SK-N-SH (cell line): ENCODE results near the gene MAGEF1. TPM values are rescaled to one million over a fixed set of nuclear protein-coding genes. Genes with fewer than 3 reads are reported as not detected.

ENCODE experiments used
- CTCF ChIA-PET: fragments of 300-600, 350-600 bp; formaldehyde crosslinking; extraction: SDS; loops from one replicate; lab custom pipeline; 2021; lab: Yijun Ruan, JAX
- POLR2A ChIA-PET: fragments of 350-600 bp; sonication (Branson Sonifier 250); formaldehyde crosslinking; extraction: SDS; loops from one replicate; lab custom pipeline; 2020; ENCODE audit warnings: antibody characterized with exemption, inconsistent platforms; lab: Yijun Ruan, JAX
- DNase-seq: peaks from one replicate; pipeline ENCODE4 v3.0.0; 2012
- H2AFZ ChIP-seq: fragments of 200-600 bp; sonication (generic); 2 replicates; pipeline ENCODE4 v1.8.1; 2016; ENCODE audit warnings: antibody characterized with exemption, mild to moderate bottlenecking, low read depth
- H3F3A ChIP-seq: fragments of 200-600 bp; sonication (generic); replicated peaks from 2 replicates; pipeline ENCODE3; 2016; ENCODE audit warnings: antibody characterized with exemption, mild to moderate bottlenecking; ENCODE audit not compliant: insufficient read depth
- H3K27ac ChIP-seq, 2 experiments: fragments of 200-500 bp in 1 of 2; fragments of 200-600 bp in 1 of 2; sonication (Bioruptor generic) in 1 of 2; sonication (generic), shearing (Covaris generic) in 1 of 2; 2 replicates each; pipeline versions ENCODE4 v1.5.1 to v1.6.1; 2014 to 2016; ENCODE audit warnings: low read depth in 2 of 2, inconsistent platforms in 1 of 2, low read length in 1 of 2, mild to moderate bottlenecking in 1 of 2, mixed read lengths in 1 of 2
- H3K27me3 ChIP-seq: fragments of 200-600 bp; sonication (generic), shearing (Covaris generic); 2 replicates; pipeline ENCODE4 v1.6.1; 2016; ENCODE audit warnings: mixed run types; ENCODE audit not compliant: insufficient read depth
- H3K36me3 ChIP-seq, 2 experiments: fragments of 200-500 bp in 1 of 2; fragments of 200-600 bp in 1 of 2; sonication (Bioruptor generic) in 1 of 2; sonication (generic) in 1 of 2; replicated peaks in 1 of 2; 2 replicates each; pipeline versions ENCODE3 to v1.5.1; 2014 to 2016; ENCODE audit warnings: low read length in 1 of 2, mild to moderate bottlenecking in 1 of 2; ENCODE audit not compliant: insufficient read depth in 2 of 2, control insufficient read depth in 1 of 2
- H3K4me1 ChIP-seq, 2 experiments: fragments of 200-500 bp in 1 of 2; fragments of 200-600 bp in 1 of 2; sonication (Bioruptor generic) in 1 of 2; sonication (generic), shearing (Covaris generic) in 1 of 2; 2 replicates each; pipeline versions ENCODE4 v1.5.1 to v1.6.1; 2014 to 2016; ENCODE audit warnings: low read depth in 1 of 2, low read length in 1 of 2, mixed run types in 1 of 2; ENCODE audit not compliant: insufficient read depth in 2 of 2, control insufficient read depth in 1 of 2
- H3K4me2 ChIP-seq: fragments of 200-600 bp; sonication (generic), shearing (Covaris generic); 2 replicates; pipeline ENCODE4 v1.6.1; 2017; ENCODE audit warnings: mixed run types
- H3K4me3 ChIP-seq, 2 experiments: fragments of 200-500 bp in 1 of 2; fragments of 200-600 bp in 1 of 2; sonication (Bioruptor generic) in 1 of 2; sonication (generic), shearing (Covaris generic) in 1 of 2; 2 replicates each; pipeline versions ENCODE4 v1.5.1 to v1.8.1; 2014 to 2016; ENCODE audit warnings: low read depth in 2 of 2, inconsistent platforms in 1 of 2, low read length in 1 of 2, mild to moderate bottlenecking in 1 of 2, mixed read lengths in 1 of 2, moderate library complexity in 1 of 2
- H3K79me2 ChIP-seq: fragments of 200-600 bp; sonication (generic); 2 replicates; pipeline ENCODE4 v1.8.1; 2017; ENCODE audit warnings: mild to moderate bottlenecking; ENCODE audit not compliant: insufficient read depth
- H3K9ac ChIP-seq: fragments of 200-600 bp; sonication (generic); 2 replicates; pipeline ENCODE4 v1.6.1; 2017; ENCODE audit warnings: mixed run types
- H3K9me2 ChIP-seq: fragments of 200-600 bp; sonication (generic); 2 replicates; pipeline ENCODE4 v1.6.1; 2017; ENCODE audit warnings: mixed run types
- H3K9me3 ChIP-seq: fragments of 200-600 bp; sonication (generic); 2 replicates; pipeline ENCODE4 v1.6.1; 2017; ENCODE audit warnings: mixed run types, mild to moderate bottlenecking, moderate library complexity
- H4K20me1 ChIP-seq: fragments of 200-600 bp; sonication (generic); 2 replicates; pipeline ENCODE4 v1.6.1; 2017; ENCODE audit warnings: mild to moderate bottlenecking, mixed run types; ENCODE audit not compliant: insufficient read depth
- EP300 ChIP-seq, 2 experiments: IDR thresholded peaks; 2 replicates each; pipeline versions ENCODE4 v1.4.0 to v1.6.1; 2012; ENCODE audit warnings: borderline replicate concordance in 1 of 2, low read depth in 1 of 2, low read length in 1 of 2
- FOSL2 ChIP-seq: IDR thresholded peaks from 2 replicates; pipeline ENCODE4 v1.4.0; 2012; ENCODE audit warnings: low read depth, mild to moderate bottlenecking, moderate library complexity, borderline replicate concordance
- FOXJ3 ChIP-seq: sonication (generic); formaldehyde crosslinking; IDR thresholded peaks from 2 replicates; pipeline ENCODE4 v1.5.1; 2020; ENCODE audit warnings: mild to moderate bottlenecking, missing genetic modification reagents
- GABPA ChIP-seq: IDR thresholded peaks from 2 replicates; pipeline ENCODE4 v1.4.0; 2012; ENCODE audit warnings: low read depth, mild to moderate bottlenecking
- MEF2A ChIP-seq: IDR thresholded peaks from 2 replicates; pipeline ENCODE4 v1.4.0; 2012; ENCODE audit warnings: low read depth, borderline replicate concordance
- MXI1 ChIP-seq: IDR thresholded peaks from 2 replicates; pipeline ENCODE4 v1.6.1; 2012; ENCODE audit warnings: mild to moderate bottlenecking, low read depth, low read length, improper control_type of control experiment
- NFIC ChIP-seq: IDR thresholded peaks from 2 replicates; pipeline ENCODE4 v1.4.0; 2012; ENCODE audit warnings: borderline replicate concordance
- NRF1 ChIP-seq: IDR thresholded peaks from 2 replicates; pipeline ENCODE4 v1.6.1; 2012; ENCODE audit warnings: low read depth, mild to moderate bottlenecking, low read length
- POLR2AphosphoS5 ChIP-seq: IDR thresholded peaks from 2 replicates; pipeline ENCODE4 v1.6.1; 2012; ENCODE audit warnings: low read depth, low read length
- RAD21 ChIP-seq: IDR thresholded peaks from 2 replicates; pipeline ENCODE4 v1.6.1; 2012; ENCODE audit warnings: mild to moderate bottlenecking, low read length
- RCOR1 ChIP-seq: fragments of 150-350 bp; IDR thresholded peaks from 2 replicates; pipeline ENCODE4 v1.6.1; 2017; ENCODE audit warnings: antibody characterized with exemption, low read length
- RXRA ChIP-seq: IDR thresholded peaks from 2 replicates; pipeline ENCODE4 v1.4.0; 2012; ENCODE audit warnings: low read depth, mild to moderate bottlenecking, borderline replicate concordance
- SIN3A ChIP-seq: IDR thresholded peaks from 2 replicates; pipeline ENCODE4 v1.6.1; 2012; ENCODE audit warnings: low read depth, mild to moderate bottlenecking, low read length, moderate library complexity, borderline replicate concordance
- SMC3 ChIP-seq: IDR thresholded peaks from 2 replicates; pipeline ENCODE4 v1.6.1; 2012; ENCODE audit warnings: low read depth, low read length, improper control_type of control experiment
- TCF12 ChIP-seq: IDR thresholded peaks from 2 replicates; pipeline ENCODE4 v1.4.0; 2012
- TEAD4 ChIP-seq: IDR thresholded peaks from 2 replicates; pipeline ENCODE4 v1.4.0; 2012; ENCODE audit warnings: mild to moderate bottlenecking, borderline replicate concordance; ENCODE audit not compliant: insufficient read depth
- YY1 ChIP-seq: IDR thresholded peaks from 2 replicates; pipeline ENCODE4 v1.4.0; 2012; ENCODE audit warnings: low read depth, mild to moderate bottlenecking
- WGBS: methylation state at CpG from one replicate; pipeline ENCODE4 v1.1.6; 2017; ENCODE audit warnings: low lambda C conversion rate; 5-methylcytosine and 5-hydroxymethylcytosine counted together
- polyA plus RNA-seq, 3 experiments: library from polyadenylated mRNA; depleted of rRNA; stranded (reverse); fragments of >200 nt; gene quantifications; 2 replicates each; pipeline ENCODE4 v1.2.3, GENCODE V29; 2012
- TF ChIP-seq, protein P1 (sequence below): fragments of 150-350 bp; IDR thresholded peaks from 2 replicates; pipeline ENCODE4 v1.6.1; 2016; ENCODE audit warnings: mild to moderate bottlenecking, low read depth, low read length
- TF ChIP-seq, protein P2 (sequence below): IDR thresholded peaks from 2 replicates; pipeline ENCODE4 v1.4.0; 2012; ENCODE audit warnings: low read depth, borderline replicate concordance
- TF ChIP-seq, protein P3 (sequence below): fragments of 150-350 bp; IDR thresholded peaks from 2 replicates; pipeline ENCODE4 v1.6.1; 2017; ENCODE audit warnings: antibody characterized with exemption, low read length, low read depth, borderline replicate concordance
- TF ChIP-seq, protein P4 (sequence below): IDR thresholded peaks from 2 replicates; pipeline ENCODE4 v1.4.0; 2012; ENCODE audit warnings: low read depth
- TF ChIP-seq, protein P5 (sequence below): IDR thresholded peaks from 2 replicates; pipeline ENCODE4 v1.6.1; 2012; ENCODE audit warnings: mild to moderate bottlenecking, low read depth, low read length, moderate library complexity

The MAGEF1 gene
- polyA plus RNA-seq, 1 of the 3 experiments (the other 2 are of a cell fraction), result 45.2 TPM

DNA sequence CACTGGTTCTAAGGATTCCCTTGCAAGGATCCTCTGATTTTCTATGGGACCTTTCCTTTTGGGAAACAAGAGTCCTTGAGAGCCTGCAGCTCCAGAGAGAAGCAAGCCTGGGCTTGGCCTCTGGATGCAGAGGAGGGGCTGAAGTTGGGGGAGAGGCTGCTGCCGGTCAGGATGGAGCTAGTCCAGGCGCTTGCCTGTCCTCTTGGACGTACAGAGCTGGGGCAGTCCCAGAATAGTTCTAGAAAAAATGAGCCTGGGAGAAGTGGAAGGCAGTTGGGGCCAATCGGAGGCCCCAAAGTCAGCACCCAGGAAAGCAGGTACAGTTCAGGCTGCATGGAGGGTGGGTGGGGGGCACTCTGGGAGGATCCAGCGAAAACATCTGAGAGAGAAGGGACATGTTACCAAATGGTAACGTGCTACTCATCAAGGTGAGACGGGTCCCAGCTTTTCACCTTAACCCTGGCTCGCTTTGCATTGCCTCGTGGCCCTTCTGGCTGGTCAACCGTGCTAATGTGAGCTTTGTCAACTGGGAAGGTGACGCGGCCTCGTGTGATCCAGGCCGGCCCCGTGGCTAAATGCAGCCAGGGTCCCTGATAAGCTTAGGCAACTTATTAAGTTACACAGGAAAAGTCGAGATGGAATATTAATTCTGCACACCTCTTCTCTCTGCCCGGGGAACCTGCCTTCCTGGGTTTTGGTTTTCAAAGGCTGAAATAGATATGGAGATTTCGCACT lies 38.7 kb upstream of the MAGEF1 start (continued):
- TF ChIP-seq, protein P1, sequence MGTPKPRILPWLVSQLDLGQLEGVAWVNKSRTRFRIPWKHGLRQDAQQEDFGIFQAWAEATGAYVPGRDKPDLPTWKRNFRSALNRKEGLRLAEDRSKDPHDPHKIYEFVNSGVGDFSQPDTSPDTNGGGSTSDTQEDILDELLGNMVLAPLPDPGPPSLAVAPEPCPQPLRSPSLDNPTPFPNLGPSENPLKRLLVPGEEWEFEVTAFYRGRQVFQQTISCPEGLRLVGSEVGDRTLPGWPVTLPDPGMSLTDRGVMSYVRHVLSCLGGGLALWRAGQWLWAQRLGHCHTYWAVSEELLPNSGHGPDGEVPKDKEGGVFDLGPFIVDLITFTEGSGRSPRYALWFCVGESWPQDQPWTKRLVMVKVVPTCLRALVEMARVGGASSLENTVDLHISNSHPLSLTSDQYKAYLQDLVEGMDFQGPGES, result no peak
- TF ChIP-seq NFIC, result no peak
- no peak for TF ChIP-seq GABPA
- no peak for TF ChIP-seq SMC3
- no peak for TF ChIP-seq POLR2AphosphoS5
- TF ChIP-seq, protein P2, sequence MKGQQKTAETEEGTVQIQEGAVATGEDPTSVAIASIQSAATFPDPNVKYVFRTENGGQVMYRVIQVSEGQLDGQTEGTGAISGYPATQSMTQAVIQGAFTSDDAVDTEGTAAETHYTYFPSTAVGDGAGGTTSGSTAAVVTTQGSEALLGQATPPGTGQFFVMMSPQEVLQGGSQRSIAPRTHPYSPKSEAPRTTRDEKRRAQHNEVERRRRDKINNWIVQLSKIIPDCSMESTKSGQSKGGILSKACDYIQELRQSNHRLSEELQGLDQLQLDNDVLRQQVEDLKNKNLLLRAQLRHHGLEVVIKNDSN, result no peak
- TF ChIP-seq TEAD4, result no peak
- no peak for TF ChIP-seq MXI1
- TF ChIP-seq MEF2A, result no peak
- no peak for TF ChIP-seq TCF12

DNA sequence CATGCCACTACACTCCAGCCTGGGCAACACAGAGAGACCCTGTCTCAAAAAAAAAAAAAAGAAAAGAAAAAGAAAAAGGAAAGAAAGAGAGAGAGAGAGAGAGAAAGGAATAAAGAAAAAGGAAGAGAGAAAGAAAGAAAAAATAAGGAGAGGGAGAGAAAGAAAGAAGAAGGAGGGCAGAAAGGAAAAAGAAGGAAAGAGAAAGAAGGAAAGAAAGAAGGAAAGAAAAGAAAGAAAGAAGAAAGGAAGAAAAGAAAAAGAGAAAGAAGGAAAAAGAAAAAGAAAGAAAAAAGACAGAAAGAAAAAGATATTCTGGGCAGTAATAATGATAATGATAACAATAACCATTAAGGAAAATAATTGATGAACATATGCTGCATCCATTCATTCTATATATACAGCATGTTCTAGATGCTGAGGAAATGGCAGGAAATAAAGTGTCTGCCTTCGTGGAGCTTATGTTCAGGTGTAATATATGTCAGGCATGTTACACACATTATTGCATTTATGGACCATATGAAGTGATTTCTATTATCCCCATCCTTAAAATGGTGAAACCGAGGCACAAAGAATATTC lies 37.4 kb upstream of the MAGEF1 start:
- H4K20me1 ChIP-seq, result no peaks in the 10 kb centered on the region
- no peak overlapping the region for H3K4me3 ChIP-seq
- H3F3A ChIP-seq, result no peaks in the 10 kb centered on the region
- H3K27ac ChIP-seq, result no peak overlapping the region
- H3K36me3 ChIP-seq, result no peaks in the 10 kb centered on the region
- ChIA-PET POLR2A (no interaction called here), CTCF (interaction anchor here (0.6 to 2.3 kb wide), 9 partner anchors 10 to 317 kb away, joined by 3 to 7 read pairs (median 4); no protein-coding TSS in a partner anchor)
- H3K27me3 ChIP-seq, result no peaks in the 10 kb centered on the region; the same call in 1 of the 2 replicates
- TF ChIP-seq, protein P3, sequence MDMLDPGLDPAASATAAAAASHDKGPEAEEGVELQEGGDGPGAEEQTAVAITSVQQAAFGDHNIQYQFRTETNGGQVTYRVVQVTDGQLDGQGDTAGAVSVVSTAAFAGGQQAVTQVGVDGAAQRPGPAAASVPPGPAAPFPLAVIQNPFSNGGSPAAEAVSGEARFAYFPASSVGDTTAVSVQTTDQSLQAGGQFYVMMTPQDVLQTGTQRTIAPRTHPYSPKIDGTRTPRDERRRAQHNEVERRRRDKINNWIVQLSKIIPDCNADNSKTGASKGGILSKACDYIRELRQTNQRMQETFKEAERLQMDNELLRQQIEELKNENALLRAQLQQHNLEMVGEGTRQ, result no peak
- TF ChIP-seq SIN3A, result no peak
- TF ChIP-seq, protein P2, result no peak
- TF ChIP-seq RCOR1, result no peak
- no peak for TF ChIP-seq GABPA
- no peak for TF ChIP-seq RXRA
- no peak for TF ChIP-seq POLR2AphosphoS5
- TF ChIP-seq FOSL2, result no peak
- TF ChIP-seq SMC3, result no peak
- no peak for TF ChIP-seq FOXJ3 (CRISPR knock-in tag)
- TF ChIP-seq, protein P4, sequence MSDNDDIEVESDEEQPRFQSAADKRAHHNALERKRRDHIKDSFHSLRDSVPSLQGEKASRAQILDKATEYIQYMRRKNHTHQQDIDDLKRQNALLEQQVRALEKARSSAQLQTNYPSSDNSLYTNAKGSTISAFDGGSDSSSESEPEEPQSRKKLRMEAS, result no peak
- TF ChIP-seq, protein P5, sequence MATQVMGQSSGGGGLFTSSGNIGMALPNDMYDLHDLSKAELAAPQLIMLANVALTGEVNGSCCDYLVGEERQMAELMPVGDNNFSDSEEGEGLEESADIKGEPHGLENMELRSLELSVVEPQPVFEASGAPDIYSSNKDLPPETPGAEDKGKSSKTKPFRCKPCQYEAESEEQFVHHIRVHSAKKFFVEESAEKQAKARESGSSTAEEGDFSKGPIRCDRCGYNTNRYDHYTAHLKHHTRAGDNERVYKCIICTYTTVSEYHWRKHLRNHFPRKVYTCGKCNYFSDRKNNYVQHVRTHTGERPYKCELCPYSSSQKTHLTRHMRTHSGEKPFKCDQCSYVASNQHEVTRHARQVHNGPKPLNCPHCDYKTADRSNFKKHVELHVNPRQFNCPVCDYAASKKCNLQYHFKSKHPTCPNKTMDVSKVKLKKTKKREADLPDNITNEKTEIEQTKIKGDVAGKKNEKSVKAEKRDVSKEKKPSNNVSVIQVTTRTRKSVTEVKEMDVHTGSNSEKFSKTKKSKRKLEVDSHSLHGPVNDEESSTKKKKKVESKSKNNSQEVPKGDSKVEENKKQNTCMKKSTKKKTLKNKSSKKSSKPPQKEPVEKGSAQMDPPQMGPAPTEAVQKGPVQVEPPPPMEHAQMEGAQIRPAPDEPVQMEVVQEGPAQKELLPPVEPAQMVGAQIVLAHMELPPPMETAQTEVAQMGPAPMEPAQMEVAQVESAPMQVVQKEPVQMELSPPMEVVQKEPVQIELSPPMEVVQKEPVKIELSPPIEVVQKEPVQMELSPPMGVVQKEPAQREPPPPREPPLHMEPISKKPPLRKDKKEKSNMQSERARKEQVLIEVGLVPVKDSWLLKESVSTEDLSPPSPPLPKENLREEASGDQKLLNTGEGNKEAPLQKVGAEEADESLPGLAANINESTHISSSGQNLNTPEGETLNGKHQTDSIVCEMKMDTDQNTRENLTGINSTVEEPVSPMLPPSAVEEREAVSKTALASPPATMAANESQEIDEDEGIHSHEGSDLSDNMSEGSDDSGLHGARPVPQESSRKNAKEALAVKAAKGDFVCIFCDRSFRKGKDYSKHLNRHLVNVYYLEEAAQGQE, result no peak
- no peak for TF ChIP-seq RAD21
- TF ChIP-seq EP300 (IDR thresholded peaks at IDR 0.05; ENCODE audit: borderline replicate concordance in 1 of 2, low read depth in 1 of 2, low read length in 1 of 2), result no peak
- no peak for TF ChIP-seq MEF2A
- no peak for TF ChIP-seq NFIC
- no peak for TF ChIP-seq YY1
- TF ChIP-seq NRF1, result no peak
- no peak overlapping the region for H3K4me2 ChIP-seq
- H3K79me2 ChIP-seq, result no peaks in the 10 kb centered on the region
- no peaks in the 10 kb centered on the region; a peak in 1 of 4 replicates for H3K4me1 ChIP-seq
- no peak overlapping the region for H3K9ac ChIP-seq
- H2AFZ ChIP-seq, result no peak overlapping the region
- no peak for DNase-seq
- no peaks in the 10 kb centered on the region for H3K9me2 ChIP-seq
- WGBS, result 26% methylated on average over 2 of the region's 2 CpGs
- no peaks in the 10 kb centered on the region for H3K9me3 ChIP-seq
